Measurements from ENCODE around the gene AEBP1. TPM values are rescaled to one million over a fixed set of nuclear protein-coding genes. Genes with fewer than 3 reads are reported as not detected.

Gene AEBP1
- total RNA-seq, 1 donor from 2014 or later: 65.0 TPM

- H2AFZ ChIP-seq (ENCODE audit: low read depth, low read length): no peak overlapping the region
- H4K20me1 ChIP-seq (ENCODE audit: insufficient read depth, low read length): peaks cover 39% of the 10 kb centered on the region
- no peaks in the 10 kb centered on the region for H3K9me3 Mint-ChIP-seq (ENCODE audit: unreplicated experiment)
- H3K79me2 ChIP-seq (ENCODE audit: insufficient read depth, low read length): no peaks in the 10 kb centered on the region
- H3K27me3 ChIP-seq (ENCODE audit: insufficient read depth, low read length): peaks cover 3% of the 10 kb centered on the region
- peaks cover 3% of the 10 kb centered on the region for H3K36me3 Mint-ChIP-seq (ENCODE audit: low read depth, unreplicated experiment)
- no peaks in the 10 kb centered on the region for H3K9me3 ChIP-seq (ENCODE audit: insufficient read depth, low read depth, low read length)
- no peak for DNase-seq (ENCODE audit: low read depth)
- no peak overlapping the region for H3K9ac ChIP-seq (ENCODE audit: low read length)
- no peak overlapping the region for H3K4me3 ChIP-seq (ENCODE audit: insufficient read depth, low read depth, low read length)
- no peak overlapping the region for H3K4me3 Mint-ChIP-seq (ENCODE audit: unreplicated experiment)
- H3K4me2 ChIP-seq (ENCODE audit: low read length): no peak overlapping the region
- TF ChIP-seq EZH2 (IDR thresholded peaks at IDR 0.05; ENCODE audit: insufficient read depth, low read length) (no peak), CTCF (IDR thresholded peaks at IDR 0.05; ENCODE audit: insufficient read depth, low read depth, low read length) (no peak)
- H3K4me1 ChIP-seq (ENCODE audit: insufficient read depth, low read length): peaks cover 8% of the 10 kb centered on the region
- H3K36me3 ChIP-seq (ENCODE audit: insufficient read depth, low read length): no peaks in the 10 kb centered on the region
- no peaks in the 10 kb centered on the region for H3K27me3 Mint-ChIP-seq (ENCODE audit: low read depth, unreplicated experiment)
- no peak for FAIRE-seq
- H3K4me1 Mint-ChIP-seq (ENCODE audit: low read depth, unreplicated experiment): peaks cover 20% of the 10 kb centered on the region
- peak overlapping the region; percentile 19 for H3K27ac Mint-ChIP-seq (ENCODE audit: unreplicated experiment)
- no peak overlapping the region for H3K27ac ChIP-seq (ENCODE audit: low read depth, low read length)
These were observed 36.8 kb upstream of the AEBP1 start for GRCh38 chr7:44067064-44067951.

GRCh38 chr7:44068054-44068453 is 36.1 kb upstream of the AEBP1 start:
- Histone ChIP-seq H3K4me1 (ENCODE audit: insufficient read depth, low read length) (peaks cover 15% of the 10 kb centered on the region), H3K4me2 (ENCODE audit: low read length) (no peak overlapping the region), H3K9ac (ENCODE audit: low read length) (no peak overlapping the region), H3K79me2 (ENCODE audit: insufficient read depth, low read length) (no peaks in the 10 kb centered on the region), H3K9me3 (ENCODE audit: insufficient read depth, low read depth, low read length) (no peaks in the 10 kb centered on the region), H2AFZ (ENCODE audit: low read depth, low read length) (no peak overlapping the region), H3K27me3 (ENCODE audit: insufficient read depth, low read length) (peaks cover 3% of the 10 kb centered on the region), H3K36me3 (ENCODE audit: insufficient read depth, low read length) (no peaks in the 10 kb centered on the region), H3K4me3 (ENCODE audit: insufficient read depth, low read depth, low read length) (no peak overlapping the region), H4K20me1 (ENCODE audit: insufficient read depth, low read length) (peaks cover 32% of the 10 kb centered on the region), H3K27ac (ENCODE audit: low read depth, low read length) (no peak overlapping the region)
- H3K36me3 Mint-ChIP-seq (ENCODE audit: low read depth, unreplicated experiment): peaks cover 3% of the 10 kb centered on the region
- H3K27me3 Mint-ChIP-seq (ENCODE audit: low read depth, unreplicated experiment): no peaks in the 10 kb centered on the region
- TF ChIP-seq EZH2 (IDR thresholded peaks at IDR 0.05; ENCODE audit: insufficient read depth, low read length) (no peak), CTCF (IDR thresholded peaks at IDR 0.05; ENCODE audit: insufficient read depth, low read depth, low read length) (no peak)
- H3K4me3 Mint-ChIP-seq (ENCODE audit: unreplicated experiment): no peak overlapping the region
- H3K27ac Mint-ChIP-seq (ENCODE audit: unreplicated experiment): peak overlapping the region; percentile 47
- no peak for DNase-seq (ENCODE audit: low read depth)
- peaks cover 24% of the 10 kb centered on the region for H3K4me1 Mint-ChIP-seq (ENCODE audit: low read depth, unreplicated experiment)
- no peak for FAIRE-seq
- no peaks in the 10 kb centered on the region for H3K9me3 Mint-ChIP-seq (ENCODE audit: unreplicated experiment)

Data from astrocyte (in vitro differentiated cells and primary cell).